Cardiac fibroblast (primary cell): Measurements from ENCODE around the gene TBC1D1.

Experiments used
- DNase-seq, 2 donors: peaks; one replicate each; pipeline versions ENCODE4 v3.0.0 to v3.0.0-alpha.2; 2010; ENCODE audit warnings: low read depth in 2 of 2
- H3K4me3 ChIP-seq, 2 donors: replicated peaks in 1 of 2; 1 replicate in 1 of 2; 2 replicates in 1 of 2; pipeline ENCODE4 v1.5.1; 2011; ENCODE audit warnings: low read depth in 2 of 2, low read length in 2 of 2, mild to moderate bottlenecking in 2 of 2, moderate library complexity in 1 of 2
- CTCF ChIP-seq: IDR thresholded peaks from one replicate; pipeline ENCODE4 v1.5.1; 2011; ENCODE audit warnings: low read depth, mild to moderate bottlenecking, low read length, inconsistent platforms

Gene TBC1D1

GRCh38 chr4:37985730-37986275, 94.9 kb downstream of the TBC1D1 start:
- H3K4me3 ChIP-seq = no peak overlapping the region
- TF ChIP-seq CTCF = no peak
- DNase-seq = no peak

- DNase-seq = no peak
- TF ChIP-seq CTCF = no peak
- H3K4me3 ChIP-seq = no peak overlapping the region
These were observed 97.8 kb downstream of the TBC1D1 start for GRCh38 chr4:37988670-37989069.

GRCh38 chr4:37989398-37990260, 98.7 kb downstream of the TBC1D1 start:
- no peak for TF ChIP-seq CTCF
- DNase-seq = no peak
- H3K4me3 ChIP-seq = no peak overlapping the region

- H3K4me3 ChIP-seq = no peak overlapping the region
- no peak for TF ChIP-seq CTCF
- DNase-seq = no peak
These were observed 99.9 kb downstream of the TBC1D1 start for GRCh38 chr4:37990731-37991245.

GRCh38 chr4:37991623-37992410, 100.9 kb downstream of the TBC1D1 start:
- DNase-seq = no peak
- no peak overlapping the region for H3K4me3 ChIP-seq
- TF ChIP-seq CTCF = no peak

GRCh38 chr4:37993806-37994205, 102.9 kb downstream of the TBC1D1 start:
- no peak for DNase-seq
- no peak overlapping the region for H3K4me3 ChIP-seq
- no peak for TF ChIP-seq CTCF
